HepG2 (cell line): Measurements from ENCODE around the gene KIF24. TPM values are rescaled to one million over a fixed set of nuclear protein-coding genes. Genes with fewer than 3 reads are reported as not detected.

ENCODE experiments used
- CC2D1A ChIP-seq: sonication (generic); formaldehyde crosslinking; IDR thresholded peaks from 2 replicates; pipeline ENCODE4 v1.8.1; 2023; ENCODE audit warnings: mild to moderate bottlenecking, missing genetic modification reagents
- CCDC6 ChIP-seq: sonication (generic); formaldehyde crosslinking; IDR thresholded peaks from 2 replicates; pipeline ENCODE4 v1.8.1; 2022; ENCODE audit warnings: mild to moderate bottlenecking, missing genetic modification reagents, moderate library complexity
- CEBPB ChIP-seq: IDR thresholded peaks from 2 replicates; pipeline ENCODE4 v1.6.1; 2011; ENCODE audit warnings: low read depth, low read length, improper control_type of control experiment, borderline replicate concordance
- ETV5 ChIP-seq: IDR thresholded peaks from 2 replicates; pipeline ENCODE4 v1.6.1; 2018; ENCODE audit warnings: missing biosample characterization, missing genetic modification reagents, inconsistent platforms, borderline replicate concordance
- HNF4G ChIP-seq, 2 experiments: sonication (generic) in 1 of 2; formaldehyde crosslinking in 1 of 2; IDR thresholded peaks; 2 replicates each; pipeline versions ENCODE4 v1.4.0 to v1.6.1; 2011 to 2020; ENCODE audit warnings: borderline replicate concordance in 2 of 2, low read depth in 2 of 2, mild to moderate bottlenecking in 2 of 2, low read length in 1 of 2, missing genetic modification reagents in 1 of 2, moderate library complexity in 1 of 2
- HOXA9 ChIP-seq: sonication (generic); formaldehyde crosslinking; IDR thresholded peaks from 2 replicates; pipeline ENCODE4 v1.8.1; 2022; ENCODE audit warnings: missing genetic modification reagents, mild to moderate bottlenecking, moderate library complexity, borderline replicate concordance
- ISL2 ChIP-seq: sonication (generic); formaldehyde crosslinking; IDR thresholded peaks from 2 replicates; pipeline ENCODE4 v1.5.0; 2020; ENCODE audit warnings: missing genetic modification reagents
- LCORL ChIP-seq, 2 experiments: fragments of 450-650 bp in 1 of 2; sonication (generic) in 1 of 2; formaldehyde crosslinking in 1 of 2; IDR thresholded peaks; 2 replicates each; pipeline versions ENCODE4 v1.5.0 to v1.6.1; 2017 to 2020; ENCODE audit warnings: antibody characterized with exemption in 1 of 2, missing genetic modification reagents in 1 of 2
- MBNL3 ChIP-seq: fragments of 250-450 bp; sonication (Bioruptor Pico); conservative IDR thresholded peaks from 2 replicates; pipeline ENCODE4 v1.8.0; 2022; ENCODE audit warnings: mild to moderate bottlenecking, inconsistent platforms
- SNRNP70 ChIP-seq: fragments of 200-400 bp; formaldehyde crosslinking; IDR thresholded peaks from 2 replicates; pipeline ENCODE4 v1.6.1; 2017; ENCODE audit warnings: mild to moderate bottlenecking, low read depth, low read length, moderate library complexity
- WIZ ChIP-seq: sonication (generic); formaldehyde crosslinking; IDR thresholded peaks from 2 replicates; pipeline ENCODE4 v1.5.1; 2020; ENCODE audit warnings: mild to moderate bottlenecking, missing genetic modification reagents
- XRCC5 ChIP-seq: fragments of 200-400 bp; formaldehyde crosslinking; optimal IDR thresholded peaks from 2 replicates; pipeline ENCODE3; 2017; ENCODE audit warnings: mild to moderate bottlenecking, low read length
- ZNF205 ChIP-seq: IDR thresholded peaks from 2 replicates; pipeline ENCODE4 v1.6.1; 2018; ENCODE audit warnings: missing biosample characterization, missing genetic modification reagents
- ZZZ3 ChIP-seq: sonication (generic); formaldehyde crosslinking; IDR thresholded peaks from 2 replicates; pipeline ENCODE4 v1.4.0; 2020; ENCODE audit warnings: missing genetic modification reagents, mild to moderate bottlenecking, borderline replicate concordance
- polyA plus RNA-seq, 8 experiments: library from polyadenylated mRNA; depleted of rRNA in 3 of 8; stranded (reverse) in 7 of 8; unstranded in 1 of 8; fragments of >200 nt; fragmentation: Illumina TruSeq in 4 of 8; extraction: Trizol in 4 of 8; gene quantifications; 2 replicates each; pipeline versions ENCODE4 v1.2.1 to v1.2.3, GENCODE V29; 2011 to 2016; ENCODE audit warnings: low read depth in 4 of 8, missing spikeins in 1 of 8, mixed read lengths in 1 of 8; ENCODE audit not compliant: insufficient read depth in 1 of 8
- total RNA-seq, 5 experiments: library from RNA; depleted of rRNA; stranded (reverse); fragments of >200 nt; fragmentation: Illumina TruSeq; extraction: Trizol; gene quantifications; 2 replicates each; pipeline ENCODE4 v1.2.3, GENCODE V29; 2016; ENCODE audit warnings: low read depth in 1 of 5
- TF ChIP-seq, protein P1 (sequence below): IDR thresholded peaks from 2 replicates; pipeline ENCODE4 v1.6.1; 2016; ENCODE audit warnings: missing genetic modification reagents, missing compliant biosample characterization
- TF ChIP-seq, protein P2 (sequence below): sonication (generic); formaldehyde crosslinking; conservative IDR thresholded peaks from 2 replicates; pipeline ENCODE4 v1.4.0; 2020; ENCODE audit warnings: mild to moderate bottlenecking, missing genetic modification reagents, moderate library complexity
- TF ChIP-seq, protein P3 (sequence below): sonication (generic); formaldehyde crosslinking; IDR thresholded peaks from 2 replicates; pipeline ENCODE4 v1.5.1; 2020; ENCODE audit warnings: missing genetic modification reagents, mild to moderate bottlenecking, borderline replicate concordance
- TF ChIP-seq, protein P4 (sequence below): sonication (generic); formaldehyde crosslinking; IDR thresholded peaks from 2 replicates; pipeline ENCODE4 v1.5.0; 2020; ENCODE audit warnings: mild to moderate bottlenecking, missing genetic modification reagents, borderline replicate concordance

KIF24 gene
- total and polyA plus RNA-seq, 2 of the 13 experiments (the other 11 are each of a cell fraction or from before 2014, with no cell fraction given): 1.1 to 3.0 TPM

DNA sequence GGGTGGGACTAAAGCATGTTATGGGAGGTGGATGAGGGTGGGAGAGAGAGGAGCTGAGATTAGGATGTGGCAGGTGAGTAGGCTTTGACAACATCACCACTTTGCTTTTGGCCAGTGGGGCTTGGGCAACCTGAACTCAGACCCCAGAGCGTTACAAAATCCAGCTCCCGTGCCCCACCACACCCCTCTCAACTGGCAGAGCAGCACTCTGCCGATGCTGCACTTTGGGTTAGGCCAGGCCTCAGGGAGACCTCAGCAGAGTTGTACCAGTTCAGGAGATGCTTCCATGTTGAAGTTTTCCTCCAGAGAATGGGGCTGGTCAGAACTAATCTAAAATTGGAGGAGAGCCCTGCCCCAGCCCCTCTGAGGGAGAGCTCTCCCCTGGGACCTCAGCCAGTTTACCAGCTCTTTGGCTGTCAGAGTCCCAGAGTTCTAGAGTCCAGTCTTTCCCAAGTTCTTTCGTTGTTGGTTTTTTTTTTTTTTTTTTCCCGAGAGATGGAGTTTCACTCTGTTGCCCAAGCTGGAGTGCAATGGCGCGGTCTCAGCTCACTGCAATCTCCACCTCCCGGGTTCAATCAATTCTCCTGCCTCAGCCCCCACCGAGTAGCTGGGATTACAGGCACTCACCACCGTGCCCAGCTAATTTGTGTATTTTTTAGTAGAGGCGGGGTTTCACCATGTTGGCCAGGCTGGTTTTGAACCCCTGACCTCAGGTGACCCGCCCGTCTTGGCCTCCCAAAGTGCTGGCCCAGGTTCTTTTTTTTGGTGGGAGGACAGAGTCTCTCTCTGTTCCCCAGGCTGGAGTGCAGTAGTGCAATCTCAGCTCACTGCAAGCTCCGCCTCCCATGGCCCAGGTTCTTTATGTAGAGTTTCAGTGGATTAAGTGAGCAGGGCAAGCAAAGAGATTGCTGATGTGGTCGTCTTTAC is 18.1 kb upstream of the KIF24 start (continued):
- TF ChIP-seq HNF4G (IDR thresholded peaks at IDR 0.05; ENCODE audit: borderline replicate concordance, low read depth, low read length) (peak; percentile 48; the same call in 1 of the 2 replicates), HNF4G (CRISPR knock-in tag; IDR thresholded peaks at IDR 0.05; ENCODE audit: borderline replicate concordance, low read depth) (no peak), WIZ (CRISPR knock-in tag) (0 out of 2 replicates have a peak, but pooled peaks have one; percentile 53), CCDC6 (CRISPR knock-in tag) (no peak), CC2D1A (no peak), ETV5 (CRISPR knock-in tag) (no peak), CEBPB (peak; percentile 38; the same call in 1 of the 2 replicates), ZNF205 (CRISPR knock-in tag) (peak; percentile 38; the same call in 1 of the 2 replicates), ZZZ3 (CRISPR knock-in tag) (no peak), LCORL (IDR thresholded peaks at IDR 0.05) (no peak), LCORL (CRISPR knock-in tag; IDR thresholded peaks at IDR 0.05) (no peak), XRCC5 (no peak), SNRNP70 (no peak), ISL2 (CRISPR knock-in tag) (no peak; the same call in 1 of the 2 replicates), HOXA9 (no peak), MBNL3 (CRISPR knock-in tag) (no peak)
- TF ChIP-seq, protein P1, sequence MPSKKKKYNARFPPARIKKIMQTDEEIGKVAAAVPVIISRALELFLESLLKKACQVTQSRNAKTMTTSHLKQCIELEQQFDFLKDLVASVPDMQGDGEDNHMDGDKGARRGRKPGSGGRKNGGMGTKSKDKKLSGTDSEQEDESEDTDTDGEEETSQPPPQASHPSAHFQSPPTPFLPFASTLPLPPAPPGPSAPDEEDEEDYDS (CRISPR knock-in tag): no peak
- TF ChIP-seq, protein P2, sequence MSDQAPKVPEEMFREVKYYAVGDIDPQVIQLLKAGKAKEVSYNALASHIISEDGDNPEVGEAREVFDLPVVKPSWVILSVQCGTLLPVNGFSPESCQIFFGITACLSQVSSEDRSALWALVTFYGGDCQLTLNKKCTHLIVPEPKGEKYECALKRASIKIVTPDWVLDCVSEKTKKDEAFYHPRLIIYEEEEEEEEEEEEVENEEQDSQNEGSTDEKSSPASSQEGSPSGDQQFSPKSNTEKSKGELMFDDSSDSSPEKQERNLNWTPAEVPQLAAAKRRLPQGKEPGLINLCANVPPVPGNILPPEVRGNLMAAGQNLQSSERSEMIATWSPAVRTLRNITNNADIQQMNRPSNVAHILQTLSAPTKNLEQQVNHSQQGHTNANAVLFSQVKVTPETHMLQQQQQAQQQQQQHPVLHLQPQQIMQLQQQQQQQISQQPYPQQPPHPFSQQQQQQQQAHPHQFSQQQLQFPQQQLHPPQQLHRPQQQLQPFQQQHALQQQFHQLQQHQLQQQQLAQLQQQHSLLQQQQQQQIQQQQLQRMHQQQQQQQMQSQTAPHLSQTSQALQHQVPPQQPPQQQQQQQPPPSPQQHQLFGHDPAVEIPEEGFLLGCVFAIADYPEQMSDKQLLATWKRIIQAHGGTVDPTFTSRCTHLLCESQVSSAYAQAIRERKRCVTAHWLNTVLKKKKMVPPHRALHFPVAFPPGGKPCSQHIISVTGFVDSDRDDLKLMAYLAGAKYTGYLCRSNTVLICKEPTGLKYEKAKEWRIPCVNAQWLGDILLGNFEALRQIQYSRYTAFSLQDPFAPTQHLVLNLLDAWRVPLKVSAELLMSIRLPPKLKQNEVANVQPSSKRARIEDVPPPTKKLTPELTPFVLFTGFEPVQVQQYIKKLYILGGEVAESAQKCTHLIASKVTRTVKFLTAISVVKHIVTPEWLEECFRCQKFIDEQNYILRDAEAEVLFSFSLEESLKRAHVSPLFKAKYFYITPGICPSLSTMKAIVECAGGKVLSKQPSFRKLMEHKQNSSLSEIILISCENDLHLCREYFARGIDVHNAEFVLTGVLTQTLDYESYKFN: peak; percentile 47
- TF ChIP-seq, protein P3, sequence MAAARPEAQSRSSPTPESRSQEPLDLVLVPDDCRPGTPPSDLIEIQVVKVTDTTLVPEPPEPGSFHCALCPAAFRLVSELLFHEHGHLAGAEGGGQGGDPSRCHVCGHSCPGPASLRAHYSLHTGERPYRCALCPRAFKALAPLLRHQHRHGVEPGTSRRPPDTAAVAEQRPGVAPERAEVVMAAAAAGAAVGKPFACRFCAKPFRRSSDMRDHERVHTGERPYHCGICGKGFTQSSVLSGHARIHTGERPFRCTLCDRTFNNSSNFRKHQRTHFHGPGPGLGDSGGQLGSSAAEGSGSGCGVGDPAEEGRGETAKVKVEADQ (CRISPR knock-in tag): no peak
- TF ChIP-seq, protein P4, sequence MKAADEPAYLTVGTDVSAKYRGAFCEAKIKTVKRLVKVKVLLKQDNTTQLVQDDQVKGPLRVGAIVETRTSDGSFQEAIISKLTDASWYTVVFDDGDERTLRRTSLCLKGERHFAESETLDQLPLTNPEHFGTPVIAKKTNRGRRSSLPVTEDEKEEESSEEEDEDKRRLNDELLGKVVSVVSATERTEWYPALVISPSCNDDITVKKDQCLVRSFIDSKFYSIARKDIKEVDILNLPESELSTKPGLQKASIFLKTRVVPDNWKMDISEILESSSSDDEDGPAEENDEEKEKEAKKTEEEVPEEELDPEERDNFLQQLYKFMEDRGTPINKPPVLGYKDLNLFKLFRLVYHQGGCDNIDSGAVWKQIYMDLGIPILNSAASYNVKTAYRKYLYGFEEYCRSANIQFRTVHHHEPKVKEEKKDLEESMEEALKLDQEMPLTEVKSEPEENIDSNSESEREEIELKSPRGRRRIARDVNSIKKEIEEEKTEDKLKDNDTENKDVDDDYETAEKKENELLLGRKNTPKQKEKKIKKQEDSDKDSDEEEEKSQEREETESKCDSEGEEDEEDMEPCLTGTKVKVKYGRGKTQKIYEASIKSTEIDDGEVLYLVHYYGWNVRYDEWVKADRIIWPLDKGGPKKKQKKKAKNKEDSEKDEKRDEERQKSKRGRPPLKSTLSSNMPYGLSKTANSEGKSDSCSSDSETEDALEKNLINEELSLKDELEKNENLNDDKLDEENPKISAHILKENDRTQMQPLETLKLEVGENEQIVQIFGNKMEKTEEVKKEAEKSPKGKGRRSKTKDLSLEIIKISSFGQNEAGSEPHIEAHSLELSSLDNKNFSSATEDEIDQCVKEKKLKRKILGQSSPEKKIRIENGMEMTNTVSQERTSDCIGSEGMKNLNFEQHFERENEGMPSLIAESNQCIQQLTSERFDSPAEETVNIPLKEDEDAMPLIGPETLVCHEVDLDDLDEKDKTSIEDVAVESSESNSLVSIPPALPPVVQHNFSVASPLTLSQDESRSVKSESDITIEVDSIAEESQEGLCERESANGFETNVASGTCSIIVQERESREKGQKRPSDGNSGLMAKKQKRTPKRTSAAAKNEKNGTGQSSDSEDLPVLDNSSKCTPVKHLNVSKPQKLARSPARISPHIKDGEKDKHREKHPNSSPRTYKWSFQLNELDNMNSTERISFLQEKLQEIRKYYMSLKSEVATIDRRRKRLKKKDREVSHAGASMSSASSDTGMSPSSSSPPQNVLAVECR: peak; percentile 4; the same call in 1 of the 2 replicates
